A549 treated with Mapracorat at 1 μM for 4 hours (cell line): ENCODE measurements around the gene ZNF679. TPM values are rescaled to one million over a fixed set of nuclear protein-coding genes. Genes with fewer than 3 reads are reported as not detected.

Experiments used
- total RNA-seq: library from RNA; stranded (reverse); fragments of 200-300 nt; extraction: Qiagen RNA extraction; gene quantifications from 5 replicates; pipeline ENCODE4 v1.2.3, GENCODE V29; 2022

The ZNF679 gene
- not detected in 5 replicates for total RNA-seq

GRCh38 chr7:64228174-64228573, at the start of gene ZNF679:
TSS of gene ZNF679 (plus strand) at chr7:64228474. CDS start at chr7:64249118, 20,644 bp downstream.

GRCh38 chr7:64206903-64207302, 21.4 kb upstream of the ZNF679 start, which contains the start of gene ZNF735:
TSS of gene ZNF735 (plus strand) at chr7:64207203. CDS start at chr7:64207203, 0 bp downstream.

GRCh38 chr7:64313740-64314491, 85.6 kb downstream of the ZNF679 start, which contains the start of gene ZNF736:
TSS of gene ZNF736 (plus strand) at chr7:64313961. CDS start at chr7:64314151, 190 bp downstream.

Other genes with a start within 250 kb of the ZNF679 start
- not detected in 5 replicates for gene ZNF722, start 229.6 kb upstream of the ZNF679 start, total RNA-seq
- not detected in 5 replicates for gene ZNF727, start 183.0 kb upstream of the ZNF679 start, total RNA-seq
- gene ZNF735, start 21.3 kb upstream of the ZNF679 start, total RNA-seq, result not detected in 5 replicates
- gene ZNF736, start 85.5 kb downstream of the ZNF679 start, total RNA-seq, result not detected in 5 replicates